HG03558 (cell line): ENCODE measurements around the gene SCRT2.

Experiments used
- ATAC-seq: cut with Tn5 transposase; IDR thresholded peaks from one replicate; pipeline ENCODE4 v1.9.1; 2021; ENCODE audit warnings: moderate number of reproducible peaks; ENCODE audit not compliant: unreplicated experiment; ENCODE audit errors: extremely low read depth

Gene SCRT2

GRCh38 chr20:637559-637958 lies 38.0 kb downstream of the SCRT2 start:
- no peak for ATAC-seq

- ATAC-seq: no peak
Observed at GRCh38 chr20:635893-636338, 39.7 kb downstream of the SCRT2 start.

- no peak for ATAC-seq
Observed at GRCh38 chr20:635028-635892, 40.3 kb downstream of the SCRT2 start.

- no peak for ATAC-seq
Observed at GRCh38 chr20:634148-634925, 41.3 kb downstream of the SCRT2 start.

GRCh38 chr20:631101-631500 lies 44.5 kb downstream of the SCRT2 start:
- no peak for ATAC-seq

- ATAC-seq: no peak
Observed at GRCh38 chr20:626579-626978, 49.0 kb downstream of the SCRT2 start.

GRCh38 chr20:625360-625932 lies 50.2 kb downstream of the SCRT2 start:
- no peak for ATAC-seq

GRCh38 chr20:623704-624103 lies 51.9 kb downstream of the SCRT2 start:
- ATAC-seq: no peak

GRCh38 chr20:623021-623420 lies 52.6 kb downstream of the SCRT2 start:
- no peak for ATAC-seq

GRCh38 chr20:622161-622560 lies 53.4 kb downstream of the SCRT2 start:
- ATAC-seq: no peak

- no peak for ATAC-seq
Observed at GRCh38 chr20:621125-621756, 54.4 kb downstream of the SCRT2 start.

GRCh38 chr20:620246-620645 lies 55.4 kb downstream of the SCRT2 start:
- no peak for ATAC-seq

- ATAC-seq: no peak
Observed at GRCh38 chr20:618980-619379, 56.6 kb downstream of the SCRT2 start.

GRCh38 chr20:617934-618690 lies 57.5 kb downstream of the SCRT2 start:
- no peak for ATAC-seq

GRCh38 chr20:615514-615913 lies 60.1 kb downstream of the SCRT2 start:
- ATAC-seq: no peak

- ATAC-seq: no peak
Observed at GRCh38 chr20:611843-612185, 63.8 kb downstream of the SCRT2 start.
